Stimulated activated CD4-positive, alpha-beta T cell treated with anti-CD3 and anti-CD28 coated beads, Interleukin-4, amount 100 ng/mL, for 24 hours (primary cell): Measurements from ENCODE around the gene DGLUCY.
A peak's percentile ranks its signal among the peaks of the same experiment; 100 is the strongest.
"Not testable (repeated sequence)": the region's sequence is repeated elsewhere in the genome, so short reads cannot be mapped to it uniquely, and the experiment has no call there.

Experiments
- DNase-seq: peaks from one replicate; pipeline ENCODE4 v3.0.0-alpha.2; 2020

Gene DGLUCY

DNA sequence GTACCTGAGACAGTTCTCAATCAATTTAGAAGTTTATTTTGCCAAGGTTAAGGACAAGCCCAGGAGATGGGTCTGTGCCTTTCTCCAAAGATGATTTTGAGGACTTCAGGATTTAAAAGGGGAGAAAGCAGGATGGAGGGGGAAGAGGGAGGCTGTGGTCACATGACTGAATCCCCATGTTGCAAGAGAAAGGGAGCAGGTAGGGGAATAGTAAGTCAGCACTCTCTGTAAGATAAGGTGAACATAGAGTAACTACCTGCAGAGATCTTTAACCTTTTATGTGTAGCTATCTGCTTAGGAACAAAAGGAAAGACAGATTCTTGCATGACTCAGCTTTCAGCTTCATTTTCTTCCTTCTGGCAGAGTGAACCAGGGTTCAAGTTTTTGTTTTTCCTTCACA lies 25.9 kb downstream of the DGLUCY start:
- DNase-seq: no peak

DNA sequence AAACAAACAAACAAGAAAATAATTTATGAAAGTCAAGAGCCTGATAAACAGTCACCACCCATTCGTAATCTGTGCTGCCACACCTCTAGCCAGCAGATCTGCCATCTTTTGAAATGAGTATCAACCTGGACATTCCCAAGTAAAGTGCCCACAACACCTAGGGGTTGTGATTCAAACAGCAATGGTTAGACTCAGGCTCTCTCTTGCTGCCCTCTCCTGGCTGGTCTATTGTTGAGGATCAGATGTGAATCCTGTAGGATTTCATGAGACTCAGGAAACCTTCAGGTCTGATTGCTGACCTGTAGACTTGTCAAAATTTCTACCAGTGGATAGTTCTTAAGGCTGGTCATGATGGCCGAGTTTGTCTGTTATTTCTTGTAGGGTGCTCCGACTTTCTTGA lies 26.8 kb downstream of the DGLUCY start:
- DNase-seq: no peak

DNA sequence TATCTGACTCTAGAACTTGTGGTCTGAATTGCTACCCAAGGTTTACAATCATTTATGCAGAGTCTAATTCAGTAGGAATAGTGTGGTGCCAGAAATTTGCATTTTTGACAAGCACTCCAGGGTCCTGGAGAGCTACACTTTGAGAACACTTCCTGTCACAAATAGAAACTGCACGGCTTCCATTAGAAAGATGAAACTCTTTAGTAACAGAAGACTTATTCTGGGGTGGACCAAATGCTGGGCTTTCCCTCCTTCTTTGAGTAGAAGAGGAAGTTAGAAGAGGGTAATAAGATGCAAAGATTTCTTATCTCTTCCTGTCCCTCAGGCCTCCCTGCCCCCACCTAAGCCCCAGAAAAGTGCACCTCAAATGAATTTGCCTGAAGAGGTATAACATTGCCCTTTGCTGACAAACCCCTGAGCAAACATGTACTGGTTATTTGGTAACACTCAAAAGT lies 28.4 kb downstream of the DGLUCY start:
- DNase-seq: peak; percentile 8

DNA sequence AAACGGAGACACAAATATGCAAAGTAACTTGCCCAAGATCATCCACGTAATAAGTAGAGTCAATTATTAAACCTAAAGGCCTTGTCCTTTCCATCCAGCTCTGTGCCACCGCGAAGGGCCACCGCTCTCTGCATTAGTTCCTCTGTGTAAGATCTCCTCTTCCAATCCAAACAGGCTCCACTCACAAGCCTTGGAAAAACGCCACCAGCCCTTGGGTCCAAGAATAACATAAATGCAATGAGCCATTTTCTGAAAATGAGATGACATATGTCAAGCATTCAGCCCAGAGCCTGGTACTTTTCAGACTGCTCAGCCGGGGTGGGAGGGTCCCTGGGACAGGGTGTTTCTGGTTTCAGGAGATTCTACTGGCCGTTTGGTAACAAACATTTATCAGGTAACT lies 30.0 kb downstream of the DGLUCY start:
- no peak for DNase-seq

DNA sequence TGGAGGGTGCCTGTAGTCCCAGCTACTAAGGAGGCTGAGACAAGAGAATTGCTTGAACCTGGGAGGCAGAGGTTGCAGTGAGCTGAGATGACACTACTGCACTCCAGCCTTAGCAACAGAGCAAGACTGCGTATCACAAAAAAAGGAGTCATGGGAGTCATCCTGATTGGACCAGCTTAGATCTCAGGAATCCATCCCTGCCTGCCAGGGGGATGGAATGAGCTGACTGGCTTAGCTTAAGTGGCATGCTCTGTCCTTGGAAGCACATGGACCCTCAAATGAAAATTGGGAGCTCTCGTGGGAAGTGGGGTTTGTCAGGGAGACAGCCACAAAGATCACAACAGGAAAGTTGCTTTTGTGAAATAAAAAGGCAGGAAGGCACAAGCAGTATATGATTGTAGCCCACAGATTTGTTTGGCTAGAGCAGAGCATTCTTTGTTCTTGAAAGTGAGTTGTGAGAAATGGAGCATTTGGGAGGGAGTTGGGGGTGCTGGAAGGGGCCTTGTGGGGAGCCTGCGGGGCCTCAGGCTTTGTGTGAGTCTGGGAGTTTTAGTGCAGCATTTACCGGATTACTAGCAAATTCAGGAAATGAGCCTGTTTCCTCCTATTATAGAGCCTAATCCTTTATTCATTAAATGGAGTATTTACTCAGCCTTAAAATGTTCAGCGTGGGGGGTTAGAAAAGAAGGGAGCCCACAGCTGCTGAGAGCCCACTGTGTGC lies 30.7 kb downstream of the DGLUCY start:
- no peak for DNase-seq

DNA sequence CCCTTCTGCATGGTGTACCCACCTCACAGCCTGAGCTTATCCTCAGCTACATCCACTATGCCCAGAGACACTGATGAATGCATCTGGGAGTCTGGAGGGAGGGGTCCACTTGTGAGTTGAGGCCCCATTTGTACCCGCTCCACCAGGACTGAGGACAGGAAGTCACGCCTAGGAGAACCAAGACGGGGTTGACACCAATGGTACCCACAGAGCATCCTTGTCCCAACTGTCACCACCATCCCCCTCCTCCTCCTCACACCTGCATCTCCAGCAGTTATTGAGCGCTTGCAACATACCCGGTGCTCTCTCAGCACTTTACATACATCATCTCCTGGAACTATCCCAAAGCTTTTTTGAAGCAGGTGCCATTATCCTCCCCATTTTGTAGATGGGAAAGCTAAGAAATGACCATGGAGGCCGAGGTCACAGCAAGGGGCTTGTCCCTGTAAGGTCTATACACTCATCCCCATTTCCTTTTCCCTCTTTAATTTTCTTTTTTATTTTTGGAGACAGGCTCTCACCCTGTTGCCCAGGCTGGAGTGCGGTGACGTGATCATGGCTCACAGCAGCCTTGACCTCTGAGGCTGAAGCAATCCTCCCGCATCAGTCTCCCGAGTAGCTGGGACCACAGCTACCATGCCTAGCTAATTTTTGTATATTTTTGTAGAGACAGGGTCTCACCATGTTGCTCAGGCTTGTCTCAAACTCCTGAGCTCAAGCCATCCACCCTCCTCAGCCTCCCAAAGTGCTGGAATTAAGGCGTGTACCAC lies 31.7 kb downstream of the DGLUCY start:
- no peak for DNase-seq

DNA sequence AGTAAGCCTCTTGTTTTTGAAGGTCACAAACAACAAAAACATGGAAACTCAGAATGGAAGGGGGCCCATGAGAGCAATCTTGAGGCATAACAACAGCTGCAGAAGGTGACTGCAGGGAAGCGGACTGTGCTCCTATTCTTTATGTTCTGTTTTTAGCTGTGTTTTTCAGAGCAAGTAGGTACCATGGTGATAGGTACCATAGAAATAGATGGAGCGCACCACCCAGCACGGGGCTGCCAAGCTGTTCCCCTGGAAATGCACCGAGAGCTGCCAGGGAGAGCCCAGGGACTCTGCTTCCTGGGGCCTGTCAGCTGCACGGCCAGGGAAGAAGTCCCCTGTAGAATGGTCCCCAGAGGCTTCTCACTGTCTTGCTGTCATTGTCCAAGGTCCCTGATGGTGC lies 32.8 kb downstream of the DGLUCY start:
- DNase-seq: no peak

DNA sequence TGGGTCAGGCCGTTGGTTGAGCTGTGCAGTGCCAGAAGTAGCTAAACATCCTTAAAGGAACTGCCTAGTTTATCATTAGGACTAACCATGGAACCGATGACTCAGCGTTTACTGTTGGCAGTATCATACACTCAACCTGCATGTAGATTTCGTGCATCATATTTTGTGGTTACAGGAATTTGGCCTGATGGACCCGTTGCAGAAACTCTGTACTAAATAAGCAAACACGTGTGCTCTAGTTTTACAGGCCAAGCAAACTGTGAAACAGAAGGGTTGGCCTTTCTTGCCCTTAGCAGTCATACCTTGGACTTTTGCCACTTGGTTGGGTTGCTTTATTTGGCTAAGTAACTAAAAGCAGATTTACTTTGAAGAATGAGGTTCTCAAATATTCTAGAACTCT lies 35.6 kb downstream of the DGLUCY start:
- DNase-seq: no peak

DNA sequence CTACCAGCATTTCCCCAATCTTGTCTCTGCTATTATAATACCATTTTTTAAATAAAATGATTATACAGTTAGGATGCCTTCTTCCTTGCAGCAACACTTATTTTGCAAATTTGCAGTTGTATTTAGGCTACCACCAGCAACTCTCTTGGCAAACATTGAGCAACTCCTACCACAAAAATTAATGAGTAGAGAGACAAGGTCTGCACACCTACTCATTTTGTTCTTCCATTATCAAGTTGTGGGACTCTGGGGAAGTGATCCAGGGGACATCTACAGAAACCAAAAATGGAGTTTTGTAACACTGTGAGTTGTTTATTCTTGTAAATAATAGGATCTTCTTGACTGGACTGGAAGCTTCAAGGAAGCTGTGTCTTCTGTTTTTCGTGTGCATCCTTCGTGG lies 38.6 kb downstream of the DGLUCY start:
- no peak for DNase-seq

DNA sequence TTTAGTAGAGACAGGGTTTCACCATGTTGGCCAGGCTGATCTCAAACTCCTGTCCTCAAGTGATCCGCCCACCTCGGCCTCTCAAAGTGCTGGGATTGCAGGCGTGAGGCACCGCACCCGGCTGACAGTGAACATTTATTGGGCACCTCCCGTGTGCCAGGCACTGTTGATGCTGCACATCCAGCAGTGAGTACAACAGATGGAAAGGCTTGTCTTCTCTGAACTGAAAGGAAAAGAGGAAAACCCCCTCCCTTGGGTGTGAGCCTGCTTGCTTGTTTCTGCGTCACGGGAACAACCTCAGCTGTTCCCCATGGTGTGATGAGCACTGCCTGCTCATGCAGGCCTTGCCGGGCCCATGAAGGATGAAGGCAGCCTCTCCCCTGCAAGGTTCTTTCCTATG lies 39.5 kb downstream of the DGLUCY start:
- DNase-seq: no peak

DNA sequence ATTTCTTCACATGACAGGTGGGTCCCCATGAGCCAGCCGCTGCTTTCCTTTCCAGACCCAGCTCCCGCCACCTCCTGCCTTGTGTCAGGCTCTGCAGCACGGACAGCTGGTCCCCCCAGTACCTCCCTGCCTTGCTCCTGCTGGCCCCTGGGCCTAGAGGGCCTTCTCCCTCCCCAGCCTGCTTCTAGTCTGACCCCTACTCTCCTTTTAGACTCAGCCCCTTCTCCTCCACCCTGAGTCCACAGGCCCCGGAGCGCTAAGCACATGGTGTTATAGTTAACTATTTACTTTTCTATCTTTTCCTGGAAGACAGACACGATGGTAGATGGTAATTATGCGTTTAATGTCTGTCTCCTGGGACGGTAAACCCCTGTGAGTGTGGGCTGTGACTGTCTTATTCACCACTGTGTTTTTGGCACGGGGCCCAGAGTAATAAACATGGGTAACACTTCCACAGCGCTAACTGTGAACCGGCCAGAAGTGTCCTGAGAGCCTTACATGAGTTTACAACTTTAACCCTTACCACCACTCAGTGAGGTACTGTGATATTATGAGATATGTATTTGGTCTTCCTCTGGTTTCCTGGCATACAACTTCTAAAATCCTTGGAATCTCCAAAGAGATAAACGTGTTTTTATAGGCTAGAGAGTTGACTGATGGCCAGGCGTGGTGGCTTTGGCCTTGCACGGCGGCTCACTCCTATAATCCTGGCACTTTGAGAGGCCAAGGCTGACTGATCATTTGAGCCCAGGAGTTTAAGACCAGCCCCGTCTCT lies 41.2 kb downstream of the DGLUCY start:
- peak; percentile 15 for DNase-seq

DNA sequence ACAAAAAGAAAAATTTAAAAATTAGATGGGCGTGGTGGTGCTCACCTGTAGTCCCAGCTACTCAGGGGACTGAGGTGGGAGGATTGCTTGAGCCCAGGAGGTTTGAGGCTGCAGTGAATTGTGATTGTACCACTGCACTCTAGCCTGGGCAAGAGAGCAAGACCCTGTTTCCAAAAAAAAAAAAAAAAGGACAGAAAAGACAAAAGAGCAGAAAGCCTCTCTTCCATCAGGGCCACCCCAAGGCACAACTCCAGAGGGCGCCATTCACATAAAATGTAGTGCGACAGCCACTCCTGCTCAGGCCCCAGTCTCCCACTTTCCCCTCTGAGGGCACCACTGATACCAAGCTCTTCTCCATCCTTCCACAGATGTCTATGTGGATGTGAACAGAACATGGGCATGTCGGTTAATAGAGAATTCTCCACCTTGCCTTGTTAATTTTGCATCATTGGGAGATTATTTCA lies 41.8 kb downstream of the DGLUCY start:
- no peak for DNase-seq

DNA sequence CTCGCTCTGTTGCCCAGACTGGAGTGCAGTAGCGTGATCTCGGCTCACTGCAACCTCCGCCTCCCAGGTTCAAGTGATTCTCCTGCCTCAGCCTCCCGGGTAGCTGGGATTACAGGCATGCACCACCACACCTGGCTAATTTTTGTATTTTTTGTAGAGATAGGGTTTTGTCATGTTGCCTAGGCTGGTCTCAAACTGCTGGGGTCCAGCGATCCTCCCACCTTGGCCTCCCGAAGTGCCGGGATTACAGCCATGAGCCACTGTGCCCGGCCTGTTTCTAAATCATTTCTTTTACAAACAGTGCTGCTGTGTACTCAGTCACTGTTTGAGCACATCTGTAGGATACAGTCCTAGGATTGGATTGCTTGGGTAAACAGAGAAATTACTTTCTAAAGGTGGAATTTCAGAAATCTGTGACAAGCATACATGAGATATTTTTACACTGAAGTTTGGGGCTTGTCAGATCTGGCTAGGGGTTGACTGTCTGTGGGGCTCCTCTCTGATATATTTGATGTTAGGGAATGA lies 42.3 kb downstream of the DGLUCY start:
- not testable (repeated sequence) for DNase-seq

DNA sequence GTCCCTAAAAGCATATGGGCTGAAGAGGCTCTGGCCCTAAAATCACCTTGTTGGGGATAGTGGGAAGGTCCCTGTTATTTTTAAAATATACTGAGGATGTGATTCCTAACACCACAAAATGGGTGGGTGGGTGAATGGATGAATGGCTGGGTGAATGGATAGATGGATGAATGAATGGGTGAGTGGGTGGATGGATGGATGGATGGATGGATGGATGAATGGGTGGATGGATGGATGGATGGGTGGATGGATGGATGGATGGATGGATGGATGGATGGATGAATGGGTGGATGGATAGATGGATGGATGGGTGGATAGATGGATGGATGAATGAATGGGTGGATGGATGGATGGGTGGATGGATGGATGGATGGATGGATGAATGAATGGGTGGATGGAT lies 43.0 kb downstream of the DGLUCY start:
- not testable (repeated sequence) for DNase-seq

DNA sequence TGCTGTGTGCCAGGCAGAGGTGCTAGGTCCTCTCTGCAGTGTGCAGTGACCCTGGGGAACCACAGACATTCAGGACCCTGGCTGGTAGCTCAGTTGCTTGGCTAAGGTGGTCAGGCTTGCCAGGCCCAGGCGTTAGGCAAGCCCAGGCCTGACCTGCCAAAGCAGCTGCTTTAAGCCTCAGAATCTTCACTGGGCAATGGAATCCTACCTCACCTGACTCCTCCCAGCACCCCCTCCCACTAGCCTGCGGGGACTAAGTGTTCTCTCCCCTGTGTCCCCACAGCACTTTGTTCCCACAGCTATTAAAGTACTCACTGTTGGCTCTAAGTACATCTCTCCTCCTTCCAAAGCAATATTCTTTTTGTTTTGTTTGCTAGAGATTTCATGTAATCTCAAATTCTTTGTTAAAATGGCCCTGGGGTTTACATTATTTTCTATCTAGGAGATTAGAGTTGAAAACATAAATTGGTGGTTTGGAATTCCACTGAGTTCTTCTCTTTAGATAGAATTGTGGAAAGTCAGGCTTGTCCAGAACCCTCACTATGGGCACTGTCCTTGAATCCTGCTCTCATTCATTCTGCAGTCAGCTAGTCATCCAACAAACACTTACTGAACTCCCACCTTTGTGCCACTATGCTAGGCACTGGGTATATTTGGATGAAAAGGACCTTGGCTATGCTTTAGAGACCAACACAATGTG lies 44.4 kb downstream of the DGLUCY start:
- DNase-seq: no peak

DNA sequence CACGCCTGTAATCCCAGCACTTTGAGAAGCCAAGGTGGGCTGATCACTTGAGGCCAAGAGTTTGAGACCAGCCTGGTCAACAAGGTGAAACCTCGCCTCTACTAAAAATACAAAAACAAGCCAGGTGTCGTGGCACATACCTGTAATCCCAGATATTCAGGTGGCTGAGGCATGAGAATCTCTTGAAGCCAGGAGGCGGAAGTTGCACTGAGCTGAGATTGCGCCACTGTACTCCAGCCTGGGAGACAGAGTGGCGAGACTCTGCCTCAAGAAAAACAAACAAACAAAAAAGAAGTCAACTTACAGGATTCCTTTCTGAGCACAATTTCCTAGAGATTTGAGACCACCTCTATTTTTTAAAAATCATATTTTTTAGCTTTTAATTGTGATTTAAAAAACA lies 45.3 kb downstream of the DGLUCY start:
- DNase-seq: no peak

DNA sequence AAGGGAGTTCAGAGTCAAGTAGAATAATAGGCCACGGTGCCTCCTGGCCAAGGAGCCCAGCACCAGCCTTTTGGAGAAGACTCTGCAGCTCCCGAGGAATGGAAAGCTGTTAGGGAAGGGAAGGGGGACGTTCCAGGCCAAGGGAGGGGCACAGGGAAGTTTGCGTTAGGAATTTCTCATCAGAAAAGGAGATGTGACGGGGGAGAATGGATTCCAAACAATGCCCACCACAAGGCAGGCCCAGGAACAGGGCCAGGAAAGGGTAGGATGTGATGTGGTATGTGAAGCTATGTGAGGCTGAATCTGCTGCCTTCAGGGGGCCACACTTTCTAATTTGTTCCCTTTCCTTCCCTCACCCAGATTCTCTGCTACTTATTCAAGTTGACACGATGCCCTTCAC lies 46.0 kb downstream of the DGLUCY start:
- DNase-seq: no peak

DNA sequence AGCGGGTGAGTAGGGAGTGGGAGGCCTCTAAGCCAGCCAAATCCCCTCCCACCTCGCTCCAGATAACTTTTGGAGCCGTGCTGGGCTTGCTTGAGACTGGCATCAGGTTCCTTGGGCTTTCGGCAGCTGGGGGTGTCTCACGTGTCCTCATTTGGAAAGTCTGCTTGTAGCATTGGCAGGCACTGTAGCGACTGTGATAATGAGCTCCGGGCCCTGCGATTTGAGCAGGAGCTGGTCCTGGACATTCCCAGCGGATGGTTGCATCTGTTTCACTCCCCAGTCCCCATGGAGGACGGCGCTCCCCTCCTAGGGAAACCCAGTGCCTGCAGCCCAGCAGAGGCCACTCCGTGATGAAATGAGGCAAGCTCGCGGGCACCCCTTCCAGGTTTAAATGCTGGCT lies 49.4 kb downstream of the DGLUCY start:
- no peak for DNase-seq

DNA sequence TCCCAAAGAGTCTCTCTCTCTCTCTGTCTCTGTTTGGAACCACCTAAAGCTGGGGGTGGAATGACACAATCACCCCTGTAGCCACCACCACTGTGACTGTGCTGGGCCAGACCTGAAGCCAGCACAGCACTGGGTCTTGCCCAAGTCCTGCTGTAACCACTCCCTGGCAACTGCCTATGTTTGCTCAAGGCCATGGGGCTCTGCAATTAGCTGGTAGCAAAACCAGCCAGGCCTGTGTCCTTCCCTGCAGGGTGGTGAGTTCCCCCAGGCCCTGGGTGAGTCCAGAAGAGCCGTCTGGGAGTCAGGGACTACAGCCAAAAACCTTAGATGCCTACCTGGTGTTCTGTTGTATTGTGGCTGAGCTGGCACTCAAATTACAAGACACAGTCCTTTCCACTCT lies 50.8 kb downstream of the DGLUCY start:
- DNase-seq: no peak

DNA sequence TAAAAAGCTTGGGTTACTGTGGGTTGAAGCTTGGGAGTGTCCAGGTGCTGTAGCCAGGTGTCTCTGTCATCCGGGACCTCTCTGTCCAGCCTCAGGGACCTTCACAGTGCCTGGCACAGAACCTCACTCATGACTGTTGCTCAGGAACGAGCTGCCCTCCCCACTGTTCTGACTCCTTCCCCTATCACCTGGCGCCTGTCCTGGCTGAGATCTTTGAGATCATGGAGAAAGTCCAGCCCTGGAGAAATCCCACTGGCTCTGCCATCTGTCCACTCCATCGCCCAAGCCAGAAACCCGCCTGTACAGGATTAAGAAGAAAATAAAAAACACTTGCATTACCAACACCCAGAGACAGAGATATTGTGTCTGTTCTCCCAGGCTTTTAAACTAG lies 53.5 kb downstream of the DGLUCY start:
- DNase-seq: no peak

DNA sequence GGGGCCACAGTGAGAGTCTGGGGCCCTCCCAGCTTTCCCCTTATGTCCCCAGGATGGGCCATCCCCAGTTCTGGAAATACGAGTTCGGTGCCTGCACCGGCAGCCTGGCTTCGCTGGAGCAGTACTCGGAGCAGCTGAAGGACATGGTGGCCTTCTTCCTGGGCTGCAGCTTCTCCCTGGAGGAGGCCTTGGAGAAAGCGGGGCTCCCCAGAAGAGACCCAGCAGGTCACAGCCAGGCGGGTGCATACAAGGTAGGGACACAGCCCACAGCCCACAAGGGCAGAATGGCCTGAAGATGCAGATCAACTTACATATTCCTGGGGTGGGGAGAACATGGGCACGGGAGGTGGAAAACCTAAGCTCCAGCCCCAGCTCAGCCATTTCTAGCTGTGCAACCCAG lies 56.1 kb downstream of the DGLUCY start:
- no peak for DNase-seq

DNA sequence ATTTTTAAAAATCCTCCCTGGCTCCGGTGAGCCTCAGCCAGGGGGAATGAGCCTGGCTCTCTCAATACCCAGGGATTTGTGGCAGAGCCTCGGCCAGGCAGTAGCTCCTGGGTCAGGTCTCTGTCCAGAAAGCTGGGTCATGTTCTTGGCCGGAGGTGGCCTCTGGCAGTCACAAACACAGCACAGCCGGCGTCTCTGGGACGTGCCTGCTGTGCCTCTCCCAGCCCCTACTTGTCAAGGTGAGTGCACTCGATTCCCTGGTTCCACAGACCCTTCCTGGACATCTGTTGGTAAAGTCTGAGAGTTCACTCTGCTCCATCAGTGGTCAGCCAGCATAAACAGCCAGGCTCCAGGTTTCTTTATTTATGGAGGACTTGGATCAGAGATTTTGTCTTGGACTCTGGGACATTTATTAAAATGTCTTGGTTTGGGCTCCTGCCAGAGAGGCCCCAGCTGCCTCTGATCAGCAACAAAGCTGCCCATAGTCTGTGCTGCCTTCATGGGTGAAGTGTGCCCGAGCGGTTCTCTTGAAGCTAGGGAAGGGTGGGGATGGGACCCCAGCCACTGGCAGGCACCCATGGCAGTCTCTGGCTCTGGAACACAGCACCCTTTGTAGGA lies 56.7 kb downstream of the DGLUCY start:
- DNase-seq: no peak
